HG02943 (cell line): Measurements from ENCODE around the gene RWDD1.

Experiments
- ATAC-seq: cut with Tn5 transposase; IDR thresholded peaks from one replicate; pipeline ENCODE4 v1.9.1; 2021; ENCODE audit warnings: mild to moderate bottlenecking, low read depth, moderate library complexity; ENCODE audit not compliant: unreplicated experiment

Gene RWDD1

DNA sequence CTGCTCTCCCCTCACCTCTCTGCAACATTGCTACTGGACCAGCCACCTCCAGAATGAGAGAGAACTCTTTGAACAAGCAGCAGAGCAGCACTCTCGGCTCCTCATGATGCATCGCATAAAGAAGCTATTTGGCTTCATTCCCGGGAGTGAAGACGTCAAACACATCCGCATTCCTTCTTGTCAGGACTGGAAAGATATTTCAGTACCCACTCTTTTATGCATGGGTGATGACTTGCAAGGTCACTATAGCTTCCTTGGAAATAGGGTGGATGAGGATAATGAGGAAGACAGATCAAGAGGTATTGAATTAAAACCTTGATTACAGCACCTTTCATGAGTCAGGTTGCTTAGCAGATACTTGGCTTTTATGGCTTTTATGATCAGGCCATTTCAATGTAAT, 13.4 kb upstream of the RWDD1 start:
- ATAC-seq: no peak

DNA sequence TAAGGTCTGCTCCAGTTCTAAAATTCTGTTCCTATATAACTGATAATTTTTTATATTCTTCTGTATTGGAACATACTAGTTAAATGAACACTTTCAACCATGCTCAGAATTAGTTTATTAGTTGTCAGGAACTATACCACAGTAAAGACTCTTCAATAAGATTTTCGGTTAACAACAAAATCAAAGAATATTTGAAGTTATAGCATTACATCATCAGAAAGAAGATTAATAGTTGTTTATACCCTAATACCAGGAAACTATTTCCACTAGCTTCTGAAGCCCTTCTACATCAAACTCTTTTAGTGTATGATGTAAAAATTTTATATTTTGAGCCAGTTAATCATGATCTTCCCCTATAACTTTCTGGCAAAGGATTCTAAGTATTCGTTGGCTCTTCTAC, 11.2 kb upstream of the RWDD1 start:
- no peak for ATAC-seq

DNA sequence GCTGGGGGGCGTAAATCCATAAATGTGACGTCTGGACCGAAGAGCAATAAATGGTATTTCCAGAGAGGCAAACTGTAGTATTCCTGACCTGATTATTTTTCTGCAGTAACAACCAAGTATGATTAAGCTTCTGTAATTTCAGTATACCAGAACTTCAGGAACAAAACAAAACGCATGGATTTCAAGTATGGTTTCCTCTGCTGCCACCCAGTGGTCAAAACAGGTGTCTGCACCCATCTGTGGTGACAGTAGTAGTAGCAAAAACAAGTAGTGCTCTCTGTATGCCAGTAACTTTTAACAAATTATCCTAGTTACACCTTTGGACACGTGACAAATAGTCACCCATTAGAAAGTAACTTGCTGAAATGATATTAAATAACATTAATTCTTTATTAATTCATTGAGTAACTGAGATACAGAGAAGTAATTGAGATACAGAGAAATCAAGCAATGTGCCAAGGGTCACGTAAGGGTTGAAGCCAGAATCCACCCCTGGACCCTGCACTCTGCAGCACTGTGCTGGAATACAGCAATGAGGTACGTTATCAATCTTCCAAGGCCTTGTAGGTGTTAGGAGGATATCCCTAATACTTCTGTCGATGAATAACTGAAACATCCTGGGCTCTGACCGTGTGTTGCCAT, 9.8 kb upstream of the RWDD1 start:
- no peak for ATAC-seq

DNA sequence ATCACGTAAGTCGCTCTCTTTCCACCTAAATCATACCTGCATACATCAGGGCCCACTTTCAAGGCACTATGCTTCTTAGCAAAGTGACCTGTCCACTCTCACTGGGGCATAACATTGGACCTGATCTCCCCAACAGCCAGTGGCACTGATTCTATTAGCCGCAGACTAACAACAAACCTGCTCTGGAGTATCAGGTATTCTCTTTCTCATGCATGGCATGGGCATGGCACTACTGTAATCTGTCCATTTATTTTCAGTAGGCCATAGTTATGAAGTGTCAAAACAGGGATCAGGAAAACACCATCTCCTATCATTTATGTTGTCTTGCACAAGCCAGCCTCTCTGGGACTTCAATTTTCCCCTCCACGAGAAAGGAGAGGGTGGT, 9.3 kb upstream of the RWDD1 start:
- no peak for ATAC-seq

DNA sequence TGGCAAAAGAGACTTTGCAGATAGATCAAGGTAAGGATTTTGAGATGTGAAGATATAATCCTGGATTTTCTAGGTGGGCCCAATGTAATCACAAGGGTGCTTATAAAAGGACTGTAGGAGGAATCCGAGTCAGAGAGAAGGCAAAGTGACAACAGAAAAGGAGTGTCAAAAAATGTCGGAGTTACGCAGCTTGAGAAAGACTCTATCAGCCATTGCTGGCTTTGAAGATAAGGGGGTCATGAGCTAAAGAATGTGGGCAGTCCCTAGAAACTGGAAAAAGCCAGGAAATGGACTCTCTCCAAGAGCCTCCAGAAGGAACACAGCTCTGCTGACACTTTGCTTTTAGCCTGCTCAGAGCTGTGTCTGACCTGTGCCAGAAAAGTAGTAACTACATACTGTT, 8.7 kb upstream of the RWDD1 start:
- no peak for ATAC-seq

DNA sequence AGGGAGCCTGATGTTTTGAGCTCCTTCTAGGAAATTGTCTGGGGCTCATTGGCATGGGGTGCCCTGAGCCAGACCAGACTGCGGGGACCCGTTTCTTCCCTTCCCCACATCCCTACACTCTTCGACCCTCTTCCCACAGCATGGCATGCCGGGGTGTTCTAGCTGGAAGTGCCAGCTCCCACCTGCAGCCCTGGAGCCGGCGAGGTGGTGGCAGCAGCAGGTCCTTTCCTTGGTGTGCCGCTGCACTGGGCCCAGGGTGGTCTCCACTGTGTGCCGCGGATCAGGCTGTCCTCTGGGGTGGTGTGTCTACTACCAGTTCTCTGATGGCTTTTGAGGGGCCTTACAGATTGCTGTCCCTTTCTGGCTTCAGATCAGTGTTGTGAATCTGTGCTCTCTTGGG, 7.5 kb upstream of the RWDD1 start:
- ATAC-seq: no peak

DNA sequence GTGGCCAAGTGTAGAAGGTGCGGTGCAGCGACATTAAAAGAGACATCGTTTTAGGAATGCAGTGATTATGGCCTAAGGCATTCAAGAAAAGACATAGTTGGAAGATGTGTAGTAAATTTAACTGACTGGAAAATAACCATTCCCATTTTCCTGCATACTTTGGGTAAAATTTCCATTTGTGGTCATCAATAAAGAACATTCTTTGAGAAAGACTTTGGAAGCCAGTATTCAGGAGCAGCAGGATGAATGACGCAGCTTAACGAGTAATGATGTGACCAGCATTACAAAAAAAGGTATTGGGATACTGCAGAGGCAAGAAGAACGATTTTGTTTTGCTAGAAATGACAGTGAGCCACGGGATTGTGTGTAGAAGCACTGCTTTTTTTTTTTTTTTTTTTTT, 7.0 kb upstream of the RWDD1 start:
- no peak for ATAC-seq

DNA sequence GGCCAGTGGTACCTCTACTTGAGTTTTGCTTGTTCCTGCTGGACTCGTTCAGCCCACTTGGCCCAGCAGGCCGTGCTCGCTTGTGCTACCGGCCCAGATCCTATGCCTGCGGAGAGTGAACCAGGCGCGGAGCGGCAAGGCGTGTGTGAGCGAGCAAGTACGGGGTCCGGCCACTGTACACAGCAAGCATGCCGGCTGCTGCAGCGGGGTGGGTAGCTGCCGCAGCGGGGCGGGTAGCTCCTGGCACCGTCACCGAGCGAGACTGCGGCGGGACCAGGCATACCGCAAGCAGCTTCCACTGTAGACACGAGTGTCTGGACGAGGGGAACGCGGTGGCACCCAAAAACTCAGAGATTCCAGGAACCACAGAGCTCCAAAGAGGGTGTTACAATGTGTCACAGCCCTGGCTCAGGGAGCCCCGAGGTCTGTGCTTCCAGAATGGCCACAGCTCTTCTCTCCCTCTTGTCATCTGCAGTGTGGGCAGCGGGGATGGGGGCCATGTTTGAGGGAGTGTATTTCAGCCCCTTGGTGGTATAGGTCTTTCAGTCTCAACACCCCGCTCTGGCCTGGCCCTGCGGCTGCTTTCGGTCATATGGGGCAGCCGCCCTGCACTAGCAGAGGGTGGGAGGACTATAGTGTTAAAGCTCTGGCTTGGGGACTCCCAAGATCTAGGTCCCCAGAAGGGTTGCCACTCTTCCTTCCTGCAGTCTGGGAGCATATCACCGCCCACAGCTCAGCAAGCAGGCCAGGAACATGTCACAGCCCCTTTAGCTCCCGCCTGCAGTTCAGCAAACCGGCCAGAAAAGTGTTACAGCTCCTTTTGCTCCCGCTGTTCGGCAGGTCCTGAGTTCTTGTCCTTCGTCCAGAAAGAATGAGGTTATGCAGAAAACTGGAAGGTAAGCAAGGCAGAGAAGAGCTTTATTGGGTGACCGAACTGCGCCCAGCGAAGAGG, 6.1 kb upstream of the RWDD1 start:
- no peak for ATAC-seq

DNA sequence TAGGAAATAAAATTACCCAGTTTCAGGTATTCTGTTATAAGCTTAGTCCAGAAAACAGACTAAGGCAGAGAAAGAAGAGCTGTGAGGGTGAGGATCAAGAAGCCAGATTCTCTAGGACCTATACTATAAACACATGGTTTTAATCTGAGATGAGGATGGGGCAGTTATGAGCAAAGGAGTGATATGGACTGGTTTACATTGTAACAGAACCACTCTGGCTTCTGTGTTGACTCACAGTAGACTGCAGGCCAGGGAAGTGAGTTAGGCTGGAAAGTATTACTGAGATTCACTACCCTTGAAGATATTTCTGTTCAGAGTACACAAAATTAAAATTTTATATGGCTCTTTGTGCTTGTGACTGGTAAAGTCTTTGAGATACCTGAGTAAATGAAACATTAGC, 3.2 kb upstream of the RWDD1 start:
- ATAC-seq: no peak

DNA sequence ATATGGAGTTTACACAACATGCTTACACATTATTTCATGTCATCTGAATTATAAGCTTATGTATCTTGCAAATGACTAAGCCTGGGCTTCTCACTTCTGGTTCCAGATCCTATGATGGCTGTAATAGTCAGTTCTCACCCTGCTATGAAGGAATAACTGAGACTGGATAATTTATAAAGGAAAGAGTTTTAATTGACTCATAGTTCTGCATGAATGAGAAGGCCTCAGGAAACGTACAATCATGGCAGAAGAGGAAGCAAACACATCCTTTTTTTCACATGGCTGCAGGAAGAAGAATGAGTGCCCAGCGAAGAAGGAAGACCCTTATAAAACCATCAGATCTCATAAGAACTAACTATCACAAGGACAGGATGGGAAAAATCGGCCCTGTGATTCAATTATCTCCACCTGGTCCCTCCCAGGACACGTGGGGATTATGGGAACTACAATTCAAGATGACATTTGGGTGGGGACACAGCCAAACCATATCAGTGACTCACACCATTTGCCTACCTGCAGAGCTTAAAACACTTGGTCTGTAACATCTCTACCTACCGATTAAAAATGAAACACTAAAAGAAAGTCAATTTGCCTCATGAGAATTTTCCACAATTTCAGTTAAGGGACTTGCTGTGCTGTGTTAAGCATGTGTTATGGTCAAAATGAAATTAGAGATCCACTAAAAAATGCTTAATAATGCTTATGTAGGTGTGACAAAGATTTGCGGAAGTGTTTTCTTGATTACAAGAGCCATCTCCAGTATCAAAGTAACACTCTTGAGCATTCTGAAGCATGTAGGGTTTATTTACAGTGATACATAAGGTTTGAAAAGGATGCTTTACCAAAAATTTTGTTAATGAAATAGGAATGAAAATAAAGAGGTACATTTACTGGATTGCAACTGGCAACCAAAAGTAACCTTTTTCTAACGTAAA, 2.2 kb upstream of the RWDD1 start:
- ATAC-seq: no peak

DNA sequence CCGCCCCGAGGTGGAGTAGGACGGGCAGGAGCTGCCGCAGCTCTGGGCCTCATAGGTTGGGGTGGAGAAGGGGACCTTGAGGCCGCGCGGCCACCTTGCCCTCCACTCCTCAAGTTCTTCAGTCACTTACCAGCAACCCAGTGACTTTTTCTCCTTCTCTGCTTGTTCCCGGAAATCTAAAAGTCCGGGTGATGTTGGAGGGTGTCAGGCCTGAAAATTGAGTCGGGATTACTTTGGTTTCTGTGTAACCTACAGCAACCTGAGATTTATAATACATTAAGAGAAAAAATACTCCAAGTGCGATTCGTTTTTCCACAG, 338 bp downstream of the RWDD1 start:
- ATAC-seq: no peak

DNA sequence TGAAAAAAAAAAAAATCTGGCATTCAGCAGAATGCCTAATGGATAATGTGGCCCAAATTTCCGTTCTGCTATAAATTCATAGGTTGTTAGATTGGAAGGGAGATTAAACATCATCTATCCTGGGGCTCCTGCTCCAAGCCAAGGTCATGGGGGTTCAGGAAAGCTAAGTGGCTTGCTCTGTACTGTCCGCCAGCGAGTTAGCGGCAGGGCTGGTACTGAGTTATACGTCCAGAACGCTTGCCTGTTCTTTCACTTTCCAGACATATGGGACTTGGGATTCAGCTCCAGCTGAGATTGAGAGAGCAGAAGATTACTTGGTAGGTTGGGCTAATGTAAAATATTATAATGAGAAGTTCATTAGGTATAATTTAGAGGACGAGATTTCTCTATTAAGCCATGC, 858 bp downstream of the RWDD1 start:
- ATAC-seq: no peak

DNA sequence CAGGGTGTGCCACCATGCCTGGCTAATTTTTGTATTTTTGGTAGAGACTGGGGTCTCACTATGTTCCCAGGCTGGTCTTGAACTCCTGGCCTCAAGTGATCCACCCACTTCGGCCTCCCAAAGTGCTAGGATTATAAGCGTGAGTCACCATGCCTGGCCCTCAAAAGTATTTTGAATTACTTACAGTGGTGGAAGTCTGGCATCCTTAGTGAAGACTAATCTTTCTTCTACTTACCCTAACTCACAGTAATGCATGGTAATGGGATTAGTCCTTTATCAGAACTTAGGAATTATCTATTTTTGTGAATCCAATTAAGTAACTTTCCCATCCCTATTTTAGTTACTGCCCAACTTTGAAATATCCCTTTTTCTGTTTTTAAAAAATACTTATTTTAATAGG, 3.9 kb downstream of the RWDD1 start:
- ATAC-seq: no peak

DNA sequence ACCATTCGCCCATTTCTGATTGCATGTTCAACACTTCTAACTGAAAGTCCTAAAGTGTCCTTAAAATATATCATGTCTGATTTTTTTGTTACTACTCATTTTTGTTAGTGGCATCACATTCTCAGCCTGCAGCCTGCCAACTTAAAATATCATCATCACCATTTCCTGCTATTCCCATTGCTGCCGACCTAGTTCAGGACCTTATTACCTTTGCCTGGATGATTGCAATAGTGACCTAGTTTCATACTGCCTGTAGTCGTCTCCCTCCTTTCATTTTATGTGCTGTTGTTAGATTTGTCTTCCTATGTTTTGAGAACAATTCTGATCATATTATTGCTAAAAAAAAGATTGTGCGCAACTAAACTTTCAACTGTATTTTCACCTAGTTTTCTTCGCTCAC, 6.2 kb downstream of the RWDD1 start:
- ATAC-seq: no peak

DNA sequence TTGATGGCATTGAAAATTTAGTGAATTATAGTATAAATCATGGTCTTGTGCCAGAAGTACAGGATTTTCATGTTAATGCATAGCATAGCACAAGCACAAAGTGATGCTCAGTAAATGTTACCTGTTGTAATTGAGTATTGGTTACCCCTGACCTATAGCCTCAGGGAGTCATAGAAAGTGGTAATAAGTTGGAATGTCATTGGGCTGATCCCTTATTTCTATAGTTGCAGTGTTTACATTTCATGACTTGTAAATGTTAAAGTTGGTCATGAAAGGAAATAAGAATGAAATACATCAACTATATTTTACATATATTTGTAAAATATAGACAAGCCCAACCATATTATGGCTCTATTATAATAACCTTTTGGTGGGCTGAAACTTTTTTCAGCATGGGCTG, 7.0 kb downstream of the RWDD1 start:
- ATAC-seq: no peak

DNA sequence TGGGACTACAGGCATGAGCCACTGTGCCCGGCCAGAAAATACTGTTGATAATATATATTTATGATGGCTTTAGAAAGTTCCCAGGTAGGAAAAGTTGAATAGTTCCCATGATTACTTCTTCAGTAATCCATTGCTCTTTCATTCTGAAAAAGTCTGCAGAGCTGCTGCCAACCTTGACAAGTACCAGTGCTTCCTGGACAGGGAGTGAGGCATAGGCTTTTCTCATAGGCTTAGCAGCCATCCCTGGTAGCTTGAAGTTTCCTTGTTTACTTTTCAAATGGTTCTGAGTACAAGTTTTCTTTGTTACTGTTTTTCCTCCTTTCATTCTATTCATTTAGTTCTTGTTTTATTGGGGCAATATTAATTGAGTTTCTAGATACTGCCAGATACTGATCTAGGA, 7.8 kb downstream of the RWDD1 start:
- no peak for ATAC-seq

DNA sequence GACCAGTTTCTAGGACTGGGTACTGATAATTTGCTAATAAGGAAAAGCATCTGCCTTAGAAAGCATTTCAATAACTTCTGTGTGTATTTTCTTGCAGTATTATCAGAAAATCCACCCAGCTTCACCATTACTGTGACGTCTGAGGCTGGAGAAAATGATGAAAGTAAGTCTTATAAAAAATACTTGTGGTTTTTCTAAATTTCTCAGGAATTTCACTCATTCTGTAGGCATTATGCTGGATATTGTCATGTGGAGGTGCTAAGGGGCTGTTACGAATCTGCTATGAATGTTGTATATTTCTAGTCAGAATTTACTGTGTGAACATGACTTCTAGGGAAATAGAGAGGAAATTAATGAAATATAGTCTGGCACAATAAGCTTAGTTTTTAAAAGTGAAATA, 8.9 kb downstream of the RWDD1 start:
- no peak for ATAC-seq

DNA sequence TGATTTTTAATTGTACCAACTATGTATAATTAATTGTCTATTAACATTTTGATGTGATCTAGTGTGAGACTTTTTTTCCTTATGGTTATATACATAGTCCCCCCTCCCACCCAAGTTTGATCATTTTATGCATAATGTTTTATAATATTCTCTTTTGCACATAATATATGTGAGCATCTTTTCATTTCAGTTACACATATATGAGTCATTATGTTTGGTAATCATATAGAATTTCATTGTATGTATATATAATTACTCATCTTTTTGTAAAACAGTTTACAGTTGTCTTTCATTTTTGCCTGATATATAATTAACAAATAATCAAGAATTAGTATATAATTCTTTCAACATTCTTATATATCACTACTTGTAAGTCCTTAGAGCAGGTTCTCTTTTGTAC, 15.0 kb downstream of the RWDD1 start:
- ATAC-seq: no peak

DNA sequence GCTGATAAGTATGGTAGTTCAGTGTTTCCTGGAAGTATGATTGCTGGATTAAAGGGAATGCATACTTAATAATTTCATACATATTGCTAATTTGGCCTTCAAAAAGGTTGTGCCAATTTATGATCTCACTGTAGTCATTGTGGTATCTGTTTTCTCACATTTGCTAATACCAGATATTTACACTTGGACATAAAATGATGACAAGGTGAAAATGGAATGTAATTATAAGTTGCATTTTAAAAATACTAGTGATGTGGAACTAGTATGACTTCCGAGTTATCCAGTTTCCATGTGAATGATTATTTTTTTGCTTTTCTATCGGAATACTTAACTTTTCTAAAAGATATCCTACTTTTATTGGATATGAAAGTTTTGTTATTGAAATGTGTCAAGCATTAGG, 15.4 kb downstream of the RWDD1 start:
- ATAC-seq: no peak

DNA sequence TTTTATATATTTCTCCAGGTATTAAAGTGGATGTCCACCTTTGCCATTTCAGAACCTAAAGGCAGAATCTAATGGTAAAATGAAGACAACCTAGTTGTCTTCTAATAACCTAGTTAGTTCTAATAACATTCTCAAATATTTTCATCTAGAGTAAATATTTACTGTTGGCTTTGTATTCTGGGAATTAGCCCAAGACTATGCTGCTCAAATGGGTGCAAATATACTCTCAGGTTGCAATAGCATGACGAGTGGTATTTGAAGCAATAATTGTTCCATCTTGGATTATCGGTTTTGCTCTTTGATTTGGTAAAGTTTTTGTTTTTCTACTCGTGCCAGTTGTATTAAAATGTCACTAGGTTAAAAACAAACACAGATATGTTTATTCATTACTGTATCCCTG, 23.9 kb downstream of the RWDD1 start:
- no peak for ATAC-seq

DNA sequence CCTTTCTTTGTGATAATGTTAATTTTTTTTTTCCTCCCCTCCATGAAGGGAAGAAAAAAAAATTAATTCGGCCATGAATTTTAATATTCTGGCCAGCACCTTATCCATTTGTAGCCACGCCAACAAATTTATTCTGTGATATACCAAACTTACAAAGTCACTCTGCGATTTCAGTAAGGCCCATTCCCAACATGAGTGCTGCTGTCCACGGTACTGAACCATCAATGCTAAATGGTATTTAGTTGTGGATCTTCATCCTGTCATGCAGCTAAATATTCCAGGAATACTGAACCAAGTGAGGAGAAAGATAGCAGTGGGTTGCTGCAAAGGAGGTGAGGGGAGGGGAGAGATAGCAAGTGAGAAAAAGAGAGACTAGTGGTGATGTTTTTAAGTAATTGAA, 25.5 kb downstream of the RWDD1 start:
- ATAC-seq: no peak
